ENCODE data around the gene TENM4.

Gene TENM4

GRCh38 chr11:78957476-78958245 lies 483.2 kb downstream of the TENM4 start:
- Histone ChIP-seq H3K9me3 (ENCODE audit: control insufficient read depth in 2 of 2, low read length in 2 of 2) (no peaks in the 10 kb centered on the region), H3K4me1 (ENCODE audit: control insufficient read depth in 2 of 2, insufficient read depth in 2 of 2, low read length in 2 of 2) (no peaks in the 10 kb centered on the region), H3K36me3 (ENCODE audit: control insufficient read depth in 2 of 2, insufficient read depth in 2 of 2, low read length in 2 of 2) (no peaks in the 10 kb centered on the region), H3K9ac (ENCODE audit: low read depth in 1 of 2, low read length in 2 of 2) (no peak overlapping the region), H3K27ac (ENCODE audit: low read depth in 2 of 2, low read length in 2 of 2) (no peak overlapping the region), H3K4me3 (ENCODE audit: low read length in 2 of 2) (no peak overlapping the region), H3K27me3 (ENCODE audit: control insufficient read depth in 2 of 2, insufficient read depth in 2 of 2, low read length in 2 of 2) (peaks cover 0 to 1% of the 10 kb centered on the region in 2 donors)

GRCh38 chr11:78954696-78955095 lies 486.1 kb downstream of the TENM4 start:
- H3K27me3 ChIP-seq (ENCODE audit: control insufficient read depth in 2 of 2, insufficient read depth in 2 of 2, low read length in 2 of 2): no peaks in the 10 kb centered on the region
- H3K36me3 ChIP-seq (ENCODE audit: control insufficient read depth in 2 of 2, insufficient read depth in 2 of 2, low read length in 2 of 2): no peaks in the 10 kb centered on the region
- H3K4me1 ChIP-seq (ENCODE audit: control insufficient read depth in 2 of 2, insufficient read depth in 2 of 2, low read length in 2 of 2): no peaks in the 10 kb centered on the region
- no peak overlapping the region for H3K27ac ChIP-seq (ENCODE audit: low read depth in 2 of 2, low read length in 2 of 2)
- no peak overlapping the region for H3K9ac ChIP-seq (ENCODE audit: low read depth in 1 of 2, low read length in 2 of 2)
- H3K4me3 ChIP-seq (ENCODE audit: low read length in 2 of 2): no peak overlapping the region
- H3K9me3 ChIP-seq (ENCODE audit: control insufficient read depth in 2 of 2, low read length in 2 of 2): no peaks in the 10 kb centered on the region

GRCh38 chr11:78954261-78954660 lies 486.6 kb downstream of the TENM4 start:
- no peaks in the 10 kb centered on the region for H3K27me3 ChIP-seq (ENCODE audit: control insufficient read depth in 2 of 2, insufficient read depth in 2 of 2, low read length in 2 of 2)

GRCh38 chr11:78952890-78953289 lies 487.9 kb downstream of the TENM4 start:
- Histone ChIP-seq H3K36me3 (ENCODE audit: control insufficient read depth in 2 of 2, insufficient read depth in 2 of 2, low read length in 2 of 2) (no peaks in the 10 kb centered on the region), H3K27ac (ENCODE audit: low read depth in 2 of 2, low read length in 2 of 2) (no peak overlapping the region), H3K4me1 (ENCODE audit: control insufficient read depth in 2 of 2, insufficient read depth in 2 of 2, low read length in 2 of 2) (no peaks in the 10 kb centered on the region), H3K4me3 (ENCODE audit: low read length in 2 of 2) (no peak overlapping the region), H3K9me3 (ENCODE audit: control insufficient read depth in 2 of 2, low read length in 2 of 2) (no peaks in the 10 kb centered on the region), H3K27me3 (ENCODE audit: control insufficient read depth in 2 of 2, insufficient read depth in 2 of 2, low read length in 2 of 2) (no peaks in the 10 kb centered on the region), H3K9ac (ENCODE audit: low read depth in 1 of 2, low read length in 2 of 2) (no peak overlapping the region)

More at GRCh38 chr11:78954261-78954660, 486.6 kb downstream of the TENM4 start:
- Histone ChIP-seq H3K27ac (ENCODE audit: low read depth in 2 of 2, low read length in 2 of 2) (no peak overlapping the region), H3K9me3 (ENCODE audit: control insufficient read depth in 2 of 2, low read length in 2 of 2) (no peaks in the 10 kb centered on the region), H3K4me3 (ENCODE audit: low read length in 2 of 2) (no peak overlapping the region), H3K36me3 (ENCODE audit: control insufficient read depth in 2 of 2, insufficient read depth in 2 of 2, low read length in 2 of 2) (no peaks in the 10 kb centered on the region), H3K4me1 (ENCODE audit: control insufficient read depth in 2 of 2, insufficient read depth in 2 of 2, low read length in 2 of 2) (no peaks in the 10 kb centered on the region), H3K9ac (ENCODE audit: low read depth in 1 of 2, low read length in 2 of 2) (no peak overlapping the region)

- Histone ChIP-seq H3K4me1 (ENCODE audit: control insufficient read depth in 2 of 2, insufficient read depth in 2 of 2, low read length in 2 of 2) (no peaks in the 10 kb centered on the region), H3K27ac (ENCODE audit: low read depth in 2 of 2, low read length in 2 of 2) (no peak overlapping the region), H3K9me3 (ENCODE audit: control insufficient read depth in 2 of 2, low read length in 2 of 2) (no peaks in the 10 kb centered on the region)
Measured at GRCh38 chr11:78952175-78952574, 488.7 kb downstream of the TENM4 start.

GRCh38 chr11:78949976-78950690 lies 490.7 kb downstream of the TENM4 start:
- H3K36me3 ChIP-seq (ENCODE audit: control insufficient read depth in 2 of 2, insufficient read depth in 2 of 2, low read length in 2 of 2): no peaks in the 10 kb centered on the region
- no peak overlapping the region for H3K9ac ChIP-seq (ENCODE audit: low read depth in 1 of 2, low read length in 2 of 2)
- H3K4me3 ChIP-seq (ENCODE audit: low read length in 2 of 2): no peak overlapping the region
- H3K27me3 ChIP-seq (ENCODE audit: control insufficient read depth in 2 of 2, insufficient read depth in 2 of 2, low read length in 2 of 2): no peaks in the 10 kb centered on the region
- no peak overlapping the region for H3K27ac ChIP-seq (ENCODE audit: low read depth in 2 of 2, low read length in 2 of 2)
- no peaks in the 10 kb centered on the region for H3K9me3 ChIP-seq (ENCODE audit: control insufficient read depth in 2 of 2, low read length in 2 of 2)
- no peaks in the 10 kb centered on the region for H3K4me1 ChIP-seq (ENCODE audit: control insufficient read depth in 2 of 2, insufficient read depth in 2 of 2, low read length in 2 of 2)

More at GRCh38 chr11:78952175-78952574, 488.7 kb downstream of the TENM4 start:
- Histone ChIP-seq H3K36me3 (ENCODE audit: control insufficient read depth in 2 of 2, insufficient read depth in 2 of 2, low read length in 2 of 2) (no peaks in the 10 kb centered on the region), H3K27me3 (ENCODE audit: control insufficient read depth in 2 of 2, insufficient read depth in 2 of 2, low read length in 2 of 2) (no peaks in the 10 kb centered on the region), H3K9ac (ENCODE audit: low read depth in 1 of 2, low read length in 2 of 2) (no peak overlapping the region), H3K4me3 (ENCODE audit: low read length in 2 of 2) (no peak overlapping the region)

GRCh38 chr11:78946945-78947902 lies 493.6 kb downstream of the TENM4 start:
- Histone ChIP-seq H3K27ac (ENCODE audit: low read depth in 2 of 2, low read length in 2 of 2) (no peak overlapping the region), H3K9ac (ENCODE audit: low read depth in 1 of 2, low read length in 2 of 2) (no peak overlapping the region)

GRCh38 chr11:78943841-78944240 lies 497.0 kb downstream of the TENM4 start:
- no peaks in the 10 kb centered on the region for H3K9me3 ChIP-seq (ENCODE audit: control insufficient read depth in 2 of 2, low read length in 2 of 2)
- no peak overlapping the region for H3K9ac ChIP-seq (ENCODE audit: low read depth in 1 of 2, low read length in 2 of 2)
- no peaks in the 10 kb centered on the region for H3K36me3 ChIP-seq (ENCODE audit: control insufficient read depth in 2 of 2, insufficient read depth in 2 of 2, low read length in 2 of 2)
- H3K4me3 ChIP-seq (ENCODE audit: low read length in 2 of 2): no peak overlapping the region
- no peaks in the 10 kb centered on the region for H3K27me3 ChIP-seq (ENCODE audit: control insufficient read depth in 2 of 2, insufficient read depth in 2 of 2, low read length in 2 of 2)
- H3K27ac ChIP-seq (ENCODE audit: low read depth in 2 of 2, low read length in 2 of 2): no peak overlapping the region
- H3K4me1 ChIP-seq (ENCODE audit: control insufficient read depth in 2 of 2, insufficient read depth in 2 of 2, low read length in 2 of 2): no peaks in the 10 kb centered on the region

More at GRCh38 chr11:78946945-78947902, 493.6 kb downstream of the TENM4 start:
- no peaks in the 10 kb centered on the region for H3K4me1 ChIP-seq (ENCODE audit: control insufficient read depth in 2 of 2, insufficient read depth in 2 of 2, low read length in 2 of 2)
- no peaks in the 10 kb centered on the region for H3K27me3 ChIP-seq (ENCODE audit: control insufficient read depth in 2 of 2, insufficient read depth in 2 of 2, low read length in 2 of 2)
- H3K9me3 ChIP-seq (ENCODE audit: control insufficient read depth in 2 of 2, low read length in 2 of 2): no peaks in the 10 kb centered on the region
- no peak overlapping the region for H3K4me3 ChIP-seq (ENCODE audit: low read length in 2 of 2)
- no peaks in the 10 kb centered on the region for H3K36me3 ChIP-seq (ENCODE audit: control insufficient read depth in 2 of 2, insufficient read depth in 2 of 2, low read length in 2 of 2)

- Histone ChIP-seq H3K4me1 (ENCODE audit: control insufficient read depth in 2 of 2, insufficient read depth in 2 of 2, low read length in 2 of 2) (no peaks in the 10 kb centered on the region), H3K9me3 (ENCODE audit: control insufficient read depth in 2 of 2, low read length in 2 of 2) (no peaks in the 10 kb centered on the region), H3K4me3 (ENCODE audit: low read length in 2 of 2) (no peak overlapping the region), H3K27ac (ENCODE audit: low read depth in 2 of 2, low read length in 2 of 2) (no peak overlapping the region), H3K27me3 (ENCODE audit: control insufficient read depth in 2 of 2, insufficient read depth in 2 of 2, low read length in 2 of 2) (no peaks in the 10 kb centered on the region), H3K36me3 (ENCODE audit: control insufficient read depth in 2 of 2, insufficient read depth in 2 of 2, low read length in 2 of 2) (no peaks in the 10 kb centered on the region), H3K9ac (ENCODE audit: low read depth in 1 of 2, low read length in 2 of 2) (no peak overlapping the region)
Measured at GRCh38 chr11:78943154-78943553, 497.7 kb downstream of the TENM4 start.

Data from mucosa of rectum (tissue), 2 donors.